Breast epithelium (tissue), 3 donors: Measurements from ENCODE around the gene TSPAN8.

Source experiments
- CTCF ChIP-seq, 3 donors: fragments of 450-650 bp; IDR thresholded peaks; one replicate each; pipeline ENCODE4 v1.5.1; 2016 to 2017; ENCODE audit warnings: antibody characterized with exemption in 3 of 3, mild to moderate bottlenecking in 3 of 3, moderate library complexity in 3 of 3
- POLR2A ChIP-seq: fragments of 450-650 bp; IDR thresholded peaks from one replicate; pipeline ENCODE4 v1.6.1; 2016; ENCODE audit warnings: antibody characterized with exemption, mild to moderate bottlenecking, moderate library complexity
- POLR2AphosphoS5 ChIP-seq, 3 donors: sonication (generic); formaldehyde crosslinking; IDR thresholded peaks; one replicate each; pipeline ENCODE4 v1.6.1; 2017; ENCODE audit warnings: antibody characterized with exemption in 3 of 3

- TF ChIP-seq POLR2A (no peak), CTCF (IDR thresholded peaks at IDR 0.05) (no peak), POLR2AphosphoS5 (IDR thresholded peaks at IDR 0.05) (no peak)
These were observed 25.2 kb upstream of the TSPAN8 start for GRCh38 chr12:71183018-71183417.
